ENCODE measurements around the gene ZNF296. TPM values are rescaled to one million over a fixed set of nuclear protein-coding genes. Genes with fewer than 3 reads are reported as not detected.

The ZNF296 gene
- total and polyA plus RNA-seq, 2 of the 8 experiments (the other 6 are each of a cell fraction or from before 2014, with no cell fraction given): 2.7 to 7.5 TPM

DNA sequence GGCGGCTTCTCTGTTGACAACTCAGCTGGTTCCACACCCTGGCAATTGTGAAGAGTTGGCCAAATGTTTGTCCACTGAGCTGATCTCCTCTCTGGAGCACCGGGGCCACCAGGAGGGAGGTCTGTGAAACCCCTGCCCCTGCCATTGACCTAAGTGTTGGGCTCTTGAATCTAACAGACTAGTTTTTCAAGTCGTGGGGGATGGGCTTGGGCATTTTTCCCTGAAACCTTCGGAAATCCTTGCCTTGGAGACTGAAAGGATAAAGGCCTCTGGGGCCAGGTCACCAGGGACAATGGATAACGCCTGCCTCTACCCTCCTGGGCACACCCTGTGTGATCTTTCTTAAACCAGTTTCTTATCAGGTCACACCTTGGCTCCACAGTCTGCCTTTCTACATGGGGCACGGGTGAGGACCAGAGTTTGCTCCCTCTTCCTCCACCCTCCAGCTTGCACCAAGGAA, 3.7 kb upstream of the ZNF296 start:
- H2AFZ ChIP-seq (ENCODE audit: low read length): no peak overlapping the region
- H2BK120ac ChIP-seq (replicated peaks; ENCODE audit: low read depth, low read length): no peak overlapping the region
- peak overlapping the region; percentile 99 for H3K18ac ChIP-seq (ENCODE audit: extremely low read depth, low read length)
- FAIRE-seq (peak; percentile 72), DNase-seq (ENCODE audit: low read depth in 1 of 2, low spot score in 2 of 2) (peak in 1 of 2 experiments; percentile 72)
- H4K8ac ChIP-seq (ENCODE audit: extremely low read depth, insufficient read depth, low read length): no peak overlapping the region
- no peaks in the 10 kb centered on the region for H3K9me3 ChIP-seq (ENCODE audit: insufficient read depth in 2 of 2, low read depth in 1 of 2, low read length in 1 of 2)
- peak overlapping the region; percentile 40 for H4K5ac ChIP-seq (ENCODE audit: insufficient read length, low read depth, low read length)
- peak overlapping the region in 3 of 4 experiments; percentile 82 to 89 (median 82); a peak in 6 of 7 replicates for H3K9ac ChIP-seq (replicated peaks in 1 of 4; ENCODE audit: extremely low read depth in 1 of 4, low read depth in 3 of 4, low read length in 3 of 4)
- H3K4me1 ChIP-seq (replicated peaks in 1 of 4; ENCODE audit: control insufficient read depth in 3 of 4, insufficient read depth in 4 of 4, low read length in 3 of 4): peaks cover 10 to 31% (median 16%) of the 10 kb centered on the region in 4 experiments
- no peaks in the 10 kb centered on the region for H3K27me3 ChIP-seq (replicated peaks in 1 of 4; ENCODE audit: control insufficient read depth in 3 of 4, extremely low read depth in 1 of 4, insufficient read depth in 3 of 4, low read length in 3 of 4)
- peak overlapping the region; percentile 98; the same call in 1 of the 2 replicates for H2BK15ac ChIP-seq (ENCODE audit: low read length)
- H3K4me2 ChIP-seq (ENCODE audit: insufficient read depth in 1 of 2, low read depth in 2 of 2, low read length in 2 of 2): peak overlapping the region; percentile 87 to 99
- WGBS, 2 experiments (ENCODE audit: extremely low coverage in 1 of 2, insufficient coverage in 1 of 2, insufficient read length in 1 of 2, insufficient replicate concordance in 2 of 2, low coverage in 1 of 2, low lambda C conversion rate in 2 of 2, missing lambda C conversion rate in 1 of 2): 0% methylated on average over 6 of the region's 6 CpGs; no CpG with 5 or more reads in 1 of the 2 experiments
- ChIA-PET CTCF (ENCODE audit: partially characterized antibody) (interaction anchor here (0.5 to 4.1 kb wide), 6 partner anchors 11 to 1547 kb away, joined by 3 to 39 read pairs (median 4); partner anchors contain the start of genes PPP1R37 and ZNF575), POLR2A (ENCODE audit: partially characterized antibody) (interaction anchor here (0.7 to 8.5 kb wide), 26 partner anchors 11 to 283 kb away, joined by 3 to 230 read pairs (median 4); partner anchors contain the start of genes APOE, BLOC1S3, CLASRP and CLPTM1)
- peaks cover 0 to 18% (median 4%) of the 10 kb centered on the region in 4 experiments; a peak in 4 of 8 replicates for H3K36me3 ChIP-seq (ENCODE audit: control insufficient read depth in 2 of 4, insufficient read depth in 4 of 4, low read length in 3 of 4)
- H3K14ac ChIP-seq (ENCODE audit: insufficient read length): no peak overlapping the region
- 0 out of 2 replicates have a peak overlapping the region, but pooled peaks have one; percentile 75 for H2AK5ac ChIP-seq (ENCODE audit: low read depth, low read length)
- no peak overlapping the region for H3K4ac ChIP-seq (replicated peaks; ENCODE audit: insufficient read length, low read depth, low read length)
- H3K23me2 ChIP-seq (ENCODE audit: low read depth, low read length): peaks cover 17% of the 10 kb centered on the region
- peak overlapping the region; percentile 87 to 98 (median 94) for H3K4me3 ChIP-seq (ENCODE audit: extremely low read depth in 1 of 4, insufficient read depth in 2 of 4, low read depth in 3 of 4, low read length in 4 of 4)
- peak overlapping the region; percentile 97 for H2BK5ac ChIP-seq (ENCODE audit: low read depth, low read length)
- 0 out of 2 replicates have a peak overlapping the region, but pooled peaks have one; percentile 80 for H2BK20ac ChIP-seq (ENCODE audit: low read length)
- H3K56ac ChIP-seq (replicated peaks; ENCODE audit: insufficient read length, low read depth, low read length): peak overlapping the region; percentile 65
- H4K20me1 ChIP-seq (replicated peaks in 1 of 2; ENCODE audit: control insufficient read depth in 1 of 2, insufficient read depth in 2 of 2, low read length in 2 of 2): peaks cover 0 to 2% of the 10 kb centered on the region in 2 experiments
- H3K79me2 ChIP-seq (ENCODE audit: control insufficient read depth in 1 of 2, insufficient read depth in 2 of 2, low read length in 2 of 2): peaks cover 5 to 34% of the 10 kb centered on the region in 2 experiments
- peak overlapping the region; percentile 94 for H3K27ac ChIP-seq (ENCODE audit: low read depth, low read length)
- peak overlapping the region; percentile 87 for H2BK12ac ChIP-seq (ENCODE audit: low read depth, low read length)
- no peak overlapping the region for H3K23ac ChIP-seq (ENCODE audit: insufficient read length)
- H3K79me1 ChIP-seq (ENCODE audit: low read depth, low read length): peaks cover 9% of the 10 kb centered on the region
- peak overlapping the region; percentile 59 for H4K91ac ChIP-seq (replicated peaks; ENCODE audit: insufficient read length, low read length)
- TF ChIP-seq TAF1 (IDR thresholded peaks at IDR 0.05; ENCODE audit: low read depth, low read length) (0 out of 2 replicates have a peak, but pooled peaks have one; percentile 30), SP1 (IDR thresholded peaks at IDR 0.05; ENCODE audit: low read depth, low read length) (peak; percentile 69; the same call in 1 of the 2 replicates), RBBP5 (IDR thresholded peaks at IDR 0.05; ENCODE audit: borderline replicate concordance, low read depth, low read length) (0 out of 2 replicates have a peak, but pooled peaks have one; percentile 81), PHF8 (conservative IDR thresholded peaks at IDR 0.05; ENCODE audit: low read depth, low read length) (no peak), SAP30 (IDR thresholded peaks at IDR 0.05; ENCODE audit: insufficient read depth, insufficient replicate concordance, low read length) (peak; percentile 5), KDM1A (IDR thresholded peaks at IDR 0.05; ENCODE audit: borderline replicate concordance, low read length) (no peak), YY1 (IDR thresholded peaks at IDR 0.05; ENCODE audit: low read depth, low read length) (0 out of 2 replicates have a peak, but pooled peaks have one; percentile 27), CHD1 (IDR thresholded peaks at IDR 0.05; ENCODE audit: low read depth, low read length) (no peak), POLR2AphosphoS5 (IDR thresholded peaks at IDR 0.05; ENCODE audit: low read depth, low read length) (no peak), HDAC2 (IDR thresholded peaks at IDR 0.05; ENCODE audit: borderline replicate concordance in 1 of 2, low read depth in 2 of 2, low read length in 2 of 2) (no peak)
- TF ChIP-seq, protein P1, sequence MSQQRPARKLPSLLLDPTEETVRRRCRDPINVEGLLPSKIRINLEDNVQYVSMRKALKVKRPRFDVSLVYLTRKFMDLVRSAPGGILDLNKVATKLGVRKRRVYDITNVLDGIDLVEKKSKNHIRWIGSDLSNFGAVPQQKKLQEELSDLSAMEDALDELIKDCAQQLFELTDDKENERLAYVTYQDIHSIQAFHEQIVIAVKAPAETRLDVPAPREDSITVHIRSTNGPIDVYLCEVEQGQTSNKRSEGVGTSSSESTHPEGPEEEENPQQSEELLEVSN (IDR thresholded peaks at IDR 0.05): 0 out of 2 replicates have a peak, but pooled peaks have one; percentile 12

All from H1 (cell line).